ENCODE measurements around the gene CMTM1.

Gene CMTM1

GRCh38 chr16:66566051-66566901 lies at the start of gene CMTM1:
Gene CMTM1, plus strand, starts transcription at chr16:66566439. Its CDS starts 75 bp downstream, at chr16:66566514.
- no peak for DNase-seq

- no peak for DNase-seq
These were observed 49.8 kb upstream of the CMTM1 start for GRCh38 chr16:66516509-66516807.

- peak; percentile 88 for DNase-seq
These were observed 49.2 kb upstream of the CMTM1 start for GRCh38 chr16:66516808-66517585.

- DNase-seq = no peak
These were observed 48.5 kb upstream of the CMTM1 start for GRCh38 chr16:66517586-66518263.

GRCh38 chr16:66519482-66520373 lies 46.5 kb upstream of the CMTM1 start:
- no peak for DNase-seq

- no peak for DNase-seq
These were observed 45.7 kb upstream of the CMTM1 start for GRCh38 chr16:66520406-66521170.

GRCh38 chr16:66521252-66521713 lies 45.0 kb upstream of the CMTM1 start:
- no peak for DNase-seq

GRCh38 chr16:66521951-66522771 lies 44.1 kb upstream of the CMTM1 start:
- peak; percentile 96 for DNase-seq

GRCh38 chr16:66522816-66523590 lies 43.2 kb upstream of the CMTM1 start:
- peak; percentile 58 for DNase-seq

- DNase-seq = peak; percentile 70
These were observed 42.3 kb upstream of the CMTM1 start for GRCh38 chr16:66523861-66524354.

GRCh38 chr16:66524601-66525164 lies 41.6 kb upstream of the CMTM1 start:
- peak; percentile 67 for DNase-seq

GRCh38 chr16:66525396-66526180 lies 40.7 kb upstream of the CMTM1 start:
- peak; percentile 63 for DNase-seq

GRCh38 chr16:66528294-66528693 lies 37.9 kb upstream of the CMTM1 start:
- DNase-seq = no peak

GRCh38 chr16:66529475-66529874 lies 36.8 kb upstream of the CMTM1 start:
- no peak for DNase-seq

- DNase-seq = peak; percentile 37
These were observed 31.9 kb upstream of the CMTM1 start for GRCh38 chr16:66534376-66534799.

- peak; percentile 38 for DNase-seq
These were observed 29.7 kb upstream of the CMTM1 start for GRCh38 chr16:66536525-66536924.

GRCh38 chr16:66537236-66537635 lies 29.0 kb upstream of the CMTM1 start:
- peak; percentile 16 for DNase-seq

- peak; percentile 31 for DNase-seq
These were observed 27.3 kb upstream of the CMTM1 start for GRCh38 chr16:66538910-66539309.
